ENCODE measurements around the gene AKT3. TPM values are rescaled to one million over a fixed set of nuclear protein-coding genes. Genes with fewer than 3 reads are reported as not detected.

The AKT3 gene
- total and polyA plus RNA-seq, 11 donors: 3.2 to 27.9 (median 16.6) TPM

- WGBS, 4 donors: 94 to 98% (median 95%) methylated on average over 1 of the region's 1 CpG
- Histone ChIP-seq H3K27ac (no peak overlapping the region), H3K27me3 (no peaks in the 10 kb centered on the region), H3K4me3 (no peak overlapping the region), H3K36me3 (peaks cover 0 to 27% (median 19%) of the 10 kb centered on the region in 9 donors), H3K9me3 (peaks cover 0 to 20% (median 3%) of the 10 kb centered on the region in 12 donors), H3K4me1 (peaks cover 0 to 12% (median 0%) of the 10 kb centered on the region in 12 donors)
- intact Hi-C loops (cut with DNase I): no loop called here
- no peak for DNase-seq
- TF ChIP-seq CTCF (IDR thresholded peaks at IDR 0.05) (no peak), POLR2A (IDR thresholded peaks at IDR 0.05) (no peak)
- ATAC-seq: no peak
Measured at GRCh38 chr1:243514927-243515326, 335.1 kb downstream of the AKT3 start.

DNA sequence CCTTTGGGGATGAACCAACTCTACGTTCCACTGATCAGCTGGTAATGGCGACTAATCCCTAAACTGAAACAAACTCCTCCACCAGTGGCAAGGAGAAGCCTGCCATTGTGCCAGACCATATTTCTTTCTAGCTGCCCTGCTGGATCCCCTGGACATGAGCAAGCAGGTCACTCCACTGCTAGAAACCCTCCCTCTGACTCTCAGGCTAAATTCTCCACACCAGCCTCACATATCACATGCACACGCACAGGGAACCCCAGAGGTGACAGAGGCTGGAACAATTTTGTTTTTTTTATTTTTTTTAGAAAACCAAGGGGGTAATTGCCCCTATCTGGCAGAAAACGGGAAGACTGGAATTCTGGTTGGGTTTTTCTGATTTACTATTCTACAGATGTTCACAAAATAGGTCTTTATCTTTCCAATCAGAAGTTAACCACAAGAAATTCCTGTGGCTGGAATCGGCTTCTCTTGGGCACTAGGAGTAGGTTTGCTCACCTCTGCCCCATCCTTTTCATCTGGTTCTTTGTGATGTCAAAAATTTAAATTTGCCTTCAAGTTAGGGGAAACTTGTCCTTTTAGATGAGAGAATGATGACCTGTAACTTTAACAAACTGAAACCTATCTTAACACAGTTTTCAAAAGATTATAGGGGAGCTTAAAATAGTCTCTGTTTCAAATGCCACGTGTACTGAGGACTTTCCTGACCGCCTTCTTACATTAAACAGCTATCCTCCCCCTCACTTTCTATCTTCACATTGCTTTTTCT is 336.1 kb downstream of the AKT3 start:
- ATAC-seq (no peak), DNase-seq (no peak)
- Histone ChIP-seq H3K4me1 (peaks cover 0 to 6% (median 0%) of the 10 kb centered on the region in 12 donors), H3K27me3 (no peaks in the 10 kb centered on the region), H3K27ac (no peak overlapping the region), H3K36me3 (peaks cover 0 to 27% (median 20%) of the 10 kb centered on the region in 9 donors), H3K4me3 (no peak overlapping the region), H3K9me3 (peaks cover 0 to 19% (median 3%) of the 10 kb centered on the region in 12 donors)
- 72 to 74% (median 73%) methylated on average over 7 of the region's 7 CpGs for WGBS, 4 donors
- no peak for TF ChIP-seq CTCF (IDR thresholded peaks at IDR 0.05)
- no peak for TF ChIP-seq POLR2A (IDR thresholded peaks at IDR 0.05)
- intact Hi-C loops (cut with DNase I): no loop called here

GRCh38 chr1:243510928-243511327 is 339.1 kb downstream of the AKT3 start:
- WGBS, 4 donors: 93 to 100% (median 95%) methylated on average over 2 to 3 of the region's 3 CpGs
- H3K36me3 ChIP-seq: peaks cover 0 to 26% (median 21%) of the 10 kb centered on the region in 9 donors
- intact Hi-C loops (cut with DNase I): no loop called here
- ATAC-seq (no peak), DNase-seq (no peak)
- H3K9me3 ChIP-seq: no peaks in the 10 kb centered on the region
- H3K4me1 ChIP-seq: peaks cover 0 to 18% (median 0%) of the 10 kb centered on the region in 12 donors
- TF ChIP-seq CTCF (IDR thresholded peaks at IDR 0.05) (no peak), POLR2A (IDR thresholded peaks at IDR 0.05) (no peak)
- H3K27me3 ChIP-seq: no peaks in the 10 kb centered on the region
- no peak overlapping the region for H3K4me3 ChIP-seq
- H3K27ac ChIP-seq: no peak overlapping the region

DNA sequence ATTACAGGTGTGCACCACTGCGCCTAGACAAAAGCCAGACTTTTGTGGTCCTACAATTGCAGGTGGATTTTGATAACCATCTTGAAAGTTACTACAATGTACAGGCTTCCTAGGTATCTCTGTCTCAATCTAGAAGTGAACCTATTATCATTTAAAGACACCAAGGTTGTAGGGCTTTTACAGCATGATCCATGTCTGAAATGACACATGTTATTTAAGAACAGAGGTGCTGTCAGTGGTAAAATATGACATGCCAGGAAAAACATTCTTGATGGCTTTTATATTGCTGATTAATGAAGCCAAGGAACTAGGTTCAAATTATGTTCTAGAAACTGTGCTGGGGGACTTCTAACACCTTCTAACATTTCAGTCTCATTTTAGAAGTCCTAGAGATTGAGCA is 341.1 kb downstream of the AKT3 start:
- no peak overlapping the region for H3K4me3 ChIP-seq
- ATAC-seq (no peak), DNase-seq (no peak)
- no peaks in the 10 kb centered on the region for H3K9me3 ChIP-seq
- H3K27me3 ChIP-seq: no peaks in the 10 kb centered on the region
- TF ChIP-seq POLR2A (IDR thresholded peaks at IDR 0.05): no peak
- no peak for TF ChIP-seq CTCF (IDR thresholded peaks at IDR 0.05)
- peaks cover 0 to 42% (median 29%) of the 10 kb centered on the region in 9 donors for H3K36me3 ChIP-seq
- H3K27ac ChIP-seq: no peak overlapping the region
- WGBS, 4 donors: 98 to 100% (median 100%) methylated on average over 1 of the region's 1 CpG
- H3K4me1 ChIP-seq: peaks cover 0 to 14% (median 0%) of the 10 kb centered on the region in 12 donors
- intact Hi-C loops (cut with DNase I): no loop called here

Data from heart left ventricle (tissue), 16 donors.